ENCODE results near the gene CTTNBP2NL.

DNA sequence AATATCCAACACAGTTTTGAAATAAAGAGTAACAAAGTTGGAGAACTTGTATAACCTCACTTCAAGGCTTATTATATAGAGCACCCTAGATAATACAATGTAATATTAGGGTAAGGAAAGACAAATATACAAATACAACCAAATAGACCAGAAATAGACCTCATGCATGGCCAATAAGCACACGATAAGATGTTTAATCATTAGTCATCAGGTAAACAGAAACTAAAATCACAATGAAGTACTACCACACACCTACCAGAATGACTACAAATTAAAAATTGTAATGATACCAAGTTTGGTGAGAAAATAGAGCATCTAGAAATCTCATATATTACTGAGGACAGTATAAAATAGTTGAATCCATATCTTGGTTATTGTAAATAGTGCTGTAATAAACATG is 20.3 kb upstream of the CTTNBP2NL start:
- TF ChIP-seq EZH2phosphoT487 (IDR thresholded peaks at IDR 0.05; ENCODE audit: insufficient read depth, low read depth) (no peak), EZH2 (IDR thresholded peaks at IDR 0.05; ENCODE audit: insufficient read depth, poor library complexity, severe bottlenecking) (no peak)

All from GM23248 (cell line).